ENCODE data around the gene ATAT1. TPM values are rescaled to one million over a fixed set of nuclear protein-coding genes. Genes with fewer than 3 reads are reported as not detected.

ATAT1 gene
- total RNA-seq, 1 donor from 2014 or later: 2.1 TPM

DNA sequence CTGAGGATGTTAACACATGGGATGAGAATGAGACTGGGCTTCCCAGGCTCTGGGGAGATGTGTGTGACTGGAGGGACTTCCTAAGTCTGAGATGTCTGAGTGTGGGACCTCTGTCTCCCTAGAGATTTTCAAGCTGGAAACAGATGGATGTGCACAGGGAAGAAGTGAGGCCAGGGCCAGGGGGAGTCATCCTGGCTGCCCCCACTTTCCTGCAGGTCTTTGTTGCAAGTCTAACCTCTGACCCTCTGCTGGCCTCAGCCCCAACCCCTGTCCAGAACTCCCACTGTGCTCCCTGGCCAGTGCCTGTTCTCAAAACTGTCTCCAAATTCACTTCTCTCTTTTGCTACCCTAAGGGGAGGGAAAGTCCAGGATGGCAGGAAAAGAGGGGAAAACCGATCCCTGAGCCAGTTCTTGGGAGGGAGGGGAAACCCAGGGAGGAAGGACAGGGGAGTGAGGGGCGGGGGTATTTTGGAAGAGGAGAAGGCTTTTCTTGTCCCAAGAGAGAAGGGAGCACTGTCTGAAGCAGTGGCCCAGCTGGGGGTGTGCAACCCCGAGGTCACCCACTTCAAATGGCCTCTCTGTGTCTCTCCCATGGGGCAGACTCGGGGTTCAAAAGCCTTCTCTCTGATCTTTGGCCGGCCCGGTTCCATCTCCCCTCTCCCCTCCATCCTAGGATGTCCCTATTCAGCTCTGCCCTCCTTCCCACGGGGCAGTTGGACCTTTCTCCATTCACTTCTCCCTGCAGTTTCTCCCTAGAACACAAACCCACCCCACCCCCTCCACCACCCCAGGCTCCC, 56.7 kb downstream of the ATAT1 start:
- peak overlapping the region; percentile 62 to 79 (median 70) for H3K4me3 ChIP-seq (ENCODE audit: low read length in 3 of 3)
- H3K27ac ChIP-seq (ENCODE audit: low read depth, low read length): peak overlapping the region; percentile 99
- peak overlapping the region; percentile 63 to 74 (median 69) for H3K9ac ChIP-seq (ENCODE audit: low read depth in 1 of 3, low read length in 3 of 3)
- H3K9me3 ChIP-seq (ENCODE audit: control insufficient read depth in 3 of 3, low read length in 3 of 3): no peaks in the 10 kb centered on the region
- H3K36me3 ChIP-seq (ENCODE audit: control insufficient read depth in 3 of 3, insufficient read depth in 3 of 3, low read length in 3 of 3): peaks cover 0 to 5% (median 3%) of the 10 kb centered on the region in 3 donors
- peaks cover 44 to 72% (median 44%) of the 10 kb centered on the region in 3 donors for H3K4me1 ChIP-seq (ENCODE audit: control insufficient read depth in 3 of 3, insufficient read depth in 3 of 3, low read length in 3 of 3)
- H3K27me3 ChIP-seq (ENCODE audit: control insufficient read depth in 3 of 3, insufficient read depth in 3 of 3, low read length in 3 of 3): no peaks in the 10 kb centered on the region

DNA sequence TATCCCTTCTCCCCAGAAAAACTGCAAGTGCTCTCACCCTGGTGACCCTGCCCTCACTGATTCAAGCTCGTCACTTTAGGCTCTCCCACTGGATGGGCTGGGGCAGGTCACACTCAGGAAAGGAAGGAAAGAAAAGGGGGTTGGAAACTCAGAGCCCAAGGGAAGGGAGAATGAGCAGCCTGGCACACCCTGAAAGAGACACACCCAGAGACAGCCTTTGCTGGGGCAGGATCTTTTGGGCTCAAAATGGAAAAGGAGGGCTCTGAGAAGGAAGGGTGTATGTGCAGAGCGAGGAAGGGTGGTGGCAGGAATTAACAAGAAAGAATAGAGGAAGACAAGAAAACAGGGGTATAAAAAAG, 57.3 kb downstream of the ATAT1 start:
- H3K36me3 ChIP-seq (ENCODE audit: control insufficient read depth in 3 of 3, insufficient read depth in 3 of 3, low read length in 3 of 3): peaks cover 0 to 5% (median 3%) of the 10 kb centered on the region in 3 donors
- no peaks in the 10 kb centered on the region for H3K27me3 ChIP-seq (ENCODE audit: control insufficient read depth in 3 of 3, insufficient read depth in 3 of 3, low read length in 3 of 3)
- H3K9ac ChIP-seq (ENCODE audit: low read depth in 1 of 3, low read length in 3 of 3): peak overlapping the region; percentile 44 to 72 (median 63)
- H3K4me3 ChIP-seq (ENCODE audit: low read length in 3 of 3): peak overlapping the region; percentile 62 to 79 (median 70)
- peak overlapping the region; percentile 99 for H3K27ac ChIP-seq (ENCODE audit: low read depth, low read length)
- peaks cover 50 to 75% (median 50%) of the 10 kb centered on the region in 3 donors for H3K4me1 ChIP-seq (ENCODE audit: control insufficient read depth in 3 of 3, insufficient read depth in 3 of 3, low read length in 3 of 3)
- H3K9me3 ChIP-seq (ENCODE audit: control insufficient read depth in 3 of 3, low read length in 3 of 3): no peaks in the 10 kb centered on the region

DNA sequence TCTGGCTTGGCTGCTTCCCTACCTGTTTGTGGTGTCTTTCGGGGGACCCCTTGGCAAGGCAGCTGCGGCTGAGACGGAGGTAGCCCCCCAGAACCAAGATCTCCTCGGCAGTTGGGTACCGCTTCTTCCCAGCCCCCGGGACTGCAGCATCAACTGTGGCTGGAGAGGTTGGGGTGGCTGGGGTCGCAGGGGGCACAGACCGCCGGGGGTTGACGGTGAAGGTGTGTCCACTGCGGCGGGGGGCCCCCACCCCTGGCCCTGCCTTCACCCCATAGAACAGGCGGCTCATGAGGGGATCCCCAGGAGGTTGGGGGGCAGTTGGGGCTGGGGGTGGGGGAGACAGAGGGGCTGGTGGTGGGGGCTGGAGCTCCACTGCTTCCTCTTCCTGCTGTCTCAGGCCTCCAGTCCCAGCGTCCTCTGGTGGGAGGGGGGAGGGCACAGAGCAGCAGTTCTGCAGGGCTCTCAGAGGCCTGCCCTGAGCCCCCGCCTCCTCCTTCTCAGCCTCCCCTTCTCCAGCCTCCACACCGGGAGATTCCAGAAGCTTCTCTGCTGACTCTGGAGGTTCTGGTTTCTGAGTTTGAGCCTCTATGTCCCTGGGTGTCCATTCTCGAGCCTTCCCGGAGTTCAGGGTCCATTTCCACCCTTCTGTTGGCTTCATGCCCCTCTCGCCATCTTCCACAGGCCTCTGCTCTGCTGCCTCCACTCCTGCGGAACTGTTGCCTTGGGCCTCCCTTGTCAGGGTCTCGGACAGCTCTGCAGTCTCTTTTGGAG, 57.9 kb downstream of the ATAT1 start:
- Histone ChIP-seq H3K9ac (ENCODE audit: low read depth in 1 of 3, low read length in 3 of 3) (peak overlapping the region; percentile 81 to 94 (median 92)), H3K4me3 (ENCODE audit: low read length in 3 of 3) (peak overlapping the region; percentile 89 to 92 (median 91)), H3K27ac (ENCODE audit: low read depth, low read length) (peak overlapping the region; percentile 99), H3K9me3 (ENCODE audit: control insufficient read depth in 3 of 3, low read length in 3 of 3) (no peaks in the 10 kb centered on the region), H3K27me3 (ENCODE audit: control insufficient read depth in 3 of 3, insufficient read depth in 3 of 3, low read length in 3 of 3) (no peaks in the 10 kb centered on the region), H3K4me1 (ENCODE audit: control insufficient read depth in 3 of 3, insufficient read depth in 3 of 3, low read length in 3 of 3) (peaks cover 53 to 77% (median 53%) of the 10 kb centered on the region in 3 donors), H3K36me3 (ENCODE audit: control insufficient read depth in 3 of 3, insufficient read depth in 3 of 3, low read length in 3 of 3) (peaks cover 0 to 5% (median 3%) of the 10 kb centered on the region in 3 donors)

DNA sequence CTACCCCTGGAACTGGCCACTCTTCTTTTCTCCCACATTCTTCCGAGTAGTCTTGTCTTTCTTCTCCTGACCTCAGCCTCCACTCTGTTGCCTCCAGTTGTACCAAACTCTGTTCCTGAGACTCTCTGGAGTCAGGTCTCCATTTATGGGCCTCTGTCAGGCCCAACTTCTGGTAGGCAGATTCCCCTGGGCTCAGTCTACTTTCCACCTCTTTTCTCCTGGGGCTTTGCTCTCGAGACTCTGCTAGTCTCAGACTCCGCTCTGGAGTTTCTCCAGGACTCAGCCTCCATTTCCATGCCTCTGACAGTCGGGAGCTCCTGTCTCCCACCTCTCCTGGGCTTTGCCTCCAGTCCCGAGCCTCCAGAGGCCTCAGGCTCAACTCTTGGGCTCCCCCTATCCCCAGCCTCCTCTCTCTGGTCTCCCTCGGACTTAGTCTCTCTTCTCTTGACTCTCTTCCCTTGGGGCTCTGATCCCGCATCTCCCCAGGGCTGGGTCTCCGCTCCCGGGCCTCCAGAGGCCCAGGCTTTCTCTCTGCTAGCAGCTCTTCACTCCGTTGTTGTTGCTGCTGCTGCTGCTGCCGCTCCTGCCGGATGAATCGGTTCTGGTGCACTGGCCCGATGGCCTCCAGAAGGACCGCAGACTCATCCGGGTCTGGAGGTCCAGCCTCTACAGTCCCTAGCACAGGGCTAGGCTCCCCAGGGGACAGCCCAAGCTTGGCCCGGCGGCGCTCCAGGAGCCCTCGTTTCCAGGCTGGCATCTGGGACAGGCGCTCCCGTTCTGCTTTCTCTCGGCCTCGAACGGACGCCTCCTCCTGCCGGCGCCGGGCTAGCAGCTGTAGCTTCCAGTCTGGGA, 58.7 kb downstream of the ATAT1 start:
- peaks cover 53 to 77% (median 54%) of the 10 kb centered on the region in 3 donors for H3K4me1 ChIP-seq (ENCODE audit: control insufficient read depth in 3 of 3, insufficient read depth in 3 of 3, low read length in 3 of 3)
- H3K4me3 ChIP-seq (ENCODE audit: low read length in 3 of 3): peak overlapping the region; percentile 89 to 92 (median 91)
- H3K27me3 ChIP-seq (ENCODE audit: control insufficient read depth in 3 of 3, insufficient read depth in 3 of 3, low read length in 3 of 3): no peaks in the 10 kb centered on the region
- peaks cover 0 to 3% (median 0%) of the 10 kb centered on the region in 3 donors for H3K36me3 ChIP-seq (ENCODE audit: control insufficient read depth in 3 of 3, insufficient read depth in 3 of 3, low read length in 3 of 3)
- peak overlapping the region; percentile 99 for H3K27ac ChIP-seq (ENCODE audit: low read depth, low read length)
- peak overlapping the region; percentile 81 to 94 (median 92) for H3K9ac ChIP-seq (ENCODE audit: low read depth in 1 of 3, low read length in 3 of 3)
- H3K9me3 ChIP-seq (ENCODE audit: control insufficient read depth in 3 of 3, low read length in 3 of 3): no peaks in the 10 kb centered on the region

DNA sequence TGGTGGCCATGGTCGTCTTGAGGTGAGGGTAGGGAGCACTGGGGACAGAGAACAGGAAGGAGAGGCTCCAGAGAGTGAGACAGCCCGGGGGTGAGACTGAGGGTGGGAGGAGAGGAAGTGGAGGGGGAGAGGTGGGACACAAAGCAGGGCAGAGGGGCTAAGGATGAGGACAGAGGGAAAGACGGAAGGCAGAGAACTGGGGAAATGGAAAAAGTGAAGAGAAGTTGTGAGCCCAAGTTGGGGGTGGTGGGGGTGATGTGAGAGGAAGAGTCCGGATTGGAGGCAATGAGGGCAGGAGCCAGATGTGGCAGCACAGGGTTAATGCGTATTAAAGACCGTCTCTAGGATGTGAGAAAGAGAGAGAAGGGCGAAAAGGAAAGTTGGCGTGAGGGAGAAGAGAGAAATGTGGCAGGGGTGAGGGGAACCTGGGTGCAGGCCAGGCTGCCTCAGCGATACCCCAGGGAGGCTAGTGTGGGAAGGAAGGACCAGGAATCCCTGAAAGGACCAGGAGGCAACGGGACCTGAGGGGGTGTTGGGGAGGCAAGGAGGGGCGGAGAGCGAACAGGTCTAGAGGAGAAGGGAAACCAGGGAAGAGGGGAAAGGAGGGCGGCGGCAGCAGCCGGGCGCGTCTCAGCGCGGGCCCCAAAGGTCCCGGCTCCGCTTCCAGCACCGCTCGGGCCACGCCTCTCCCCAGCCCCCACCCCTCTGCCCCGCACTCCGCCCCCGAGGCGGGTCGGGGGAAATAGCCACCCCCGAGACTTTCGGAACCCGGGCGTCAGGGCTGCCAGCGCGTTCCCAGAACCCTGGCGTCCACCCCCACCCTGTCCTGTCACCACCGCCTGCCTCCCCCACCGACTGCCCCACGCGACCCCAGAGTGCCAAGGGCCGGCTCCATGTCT, 59.6 kb downstream of the ATAT1 start, which contains the start of gene PPP1R18:
PPP1R18 (minus strand) TSS at position 637 of the 899 bp plus-strand sequence; CDS start at position 10, 627 bp downstream.
- Histone ChIP-seq H3K27me3 (ENCODE audit: control insufficient read depth in 3 of 3, insufficient read depth in 3 of 3, low read length in 3 of 3) (no peaks in the 10 kb centered on the region), H3K9ac (ENCODE audit: low read depth in 1 of 3, low read length in 3 of 3) (peak within 1 kb of the TSS; percentile 92 to 94 (median 94)), H3K4me1 (ENCODE audit: control insufficient read depth in 3 of 3, insufficient read depth in 3 of 3, low read length in 3 of 3) (peaks cover 55 to 75% (median 58%) of the 10 kb centered on the region in 3 donors), H3K27ac (ENCODE audit: low read depth, low read length) (peak within 1 kb of the TSS; percentile 99), H3K9me3 (ENCODE audit: control insufficient read depth in 3 of 3, low read length in 3 of 3) (no peaks in the 10 kb centered on the region), H3K4me3 (ENCODE audit: low read length in 3 of 3) (peak within 1 kb of the TSS; percentile 89 to 92 (median 91)), H3K36me3 (ENCODE audit: control insufficient read depth in 3 of 3, insufficient read depth in 3 of 3, low read length in 3 of 3) (peaks cover 0 to 2% (median 0%) of the 10 kb centered on the region in 3 donors)

DNA sequence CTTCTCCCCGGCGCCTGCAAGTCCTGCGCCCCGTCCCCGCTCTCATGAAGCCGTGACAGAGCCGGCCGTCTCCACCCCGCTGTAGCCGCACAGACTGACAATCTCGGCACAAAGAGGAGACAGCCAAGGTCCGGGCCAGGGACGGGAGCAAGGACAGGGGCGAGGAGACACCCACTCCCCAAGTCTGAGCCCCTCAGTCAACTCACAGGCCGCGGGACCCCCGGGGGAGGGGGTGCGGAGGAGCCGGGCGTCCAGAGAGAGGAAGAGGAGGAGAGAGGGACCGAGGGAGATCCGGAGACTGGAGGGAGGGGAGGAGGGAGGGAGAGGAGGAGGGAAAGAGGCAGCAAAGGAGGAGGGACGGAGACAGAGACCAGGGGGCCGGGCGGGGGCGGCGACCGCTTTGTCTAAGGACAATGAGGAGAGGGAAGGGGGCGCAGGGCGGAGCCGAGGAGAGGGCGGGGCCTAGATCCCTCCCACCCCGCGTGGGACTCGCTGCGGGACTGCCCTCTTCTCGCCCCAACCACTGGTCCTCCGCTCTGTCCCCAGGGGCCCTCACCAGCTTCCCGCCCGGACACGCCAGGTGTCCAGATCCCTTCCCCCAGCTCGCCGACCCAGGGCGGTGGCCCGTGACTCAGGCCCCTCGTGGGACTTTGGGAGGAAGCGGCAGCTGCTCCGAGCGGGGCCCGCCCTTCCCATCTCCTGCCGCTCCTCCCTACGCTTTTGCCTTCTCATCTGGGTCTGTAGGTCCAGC, 60.4 kb downstream of the ATAT1 start:
- peak overlapping the region; percentile 80 to 92 (median 85) for H3K4me3 ChIP-seq (ENCODE audit: low read length in 3 of 3)
- peak overlapping the region; percentile 92 to 94 (median 94) for H3K9ac ChIP-seq (ENCODE audit: low read depth in 1 of 3, low read length in 3 of 3)
- H3K4me1 ChIP-seq (ENCODE audit: control insufficient read depth in 3 of 3, insufficient read depth in 3 of 3, low read length in 3 of 3): peaks cover 50 to 71% (median 62%) of the 10 kb centered on the region in 3 donors
- peak overlapping the region; percentile 99 for H3K27ac ChIP-seq (ENCODE audit: low read depth, low read length)
- H3K36me3 ChIP-seq (ENCODE audit: control insufficient read depth in 3 of 3, insufficient read depth in 3 of 3, low read length in 3 of 3): peaks cover 0 to 2% (median 0%) of the 10 kb centered on the region in 3 donors
- H3K27me3 ChIP-seq (ENCODE audit: control insufficient read depth in 3 of 3, insufficient read depth in 3 of 3, low read length in 3 of 3): no peaks in the 10 kb centered on the region
- no peaks in the 10 kb centered on the region for H3K9me3 ChIP-seq (ENCODE audit: control insufficient read depth in 3 of 3, low read length in 3 of 3)

DNA sequence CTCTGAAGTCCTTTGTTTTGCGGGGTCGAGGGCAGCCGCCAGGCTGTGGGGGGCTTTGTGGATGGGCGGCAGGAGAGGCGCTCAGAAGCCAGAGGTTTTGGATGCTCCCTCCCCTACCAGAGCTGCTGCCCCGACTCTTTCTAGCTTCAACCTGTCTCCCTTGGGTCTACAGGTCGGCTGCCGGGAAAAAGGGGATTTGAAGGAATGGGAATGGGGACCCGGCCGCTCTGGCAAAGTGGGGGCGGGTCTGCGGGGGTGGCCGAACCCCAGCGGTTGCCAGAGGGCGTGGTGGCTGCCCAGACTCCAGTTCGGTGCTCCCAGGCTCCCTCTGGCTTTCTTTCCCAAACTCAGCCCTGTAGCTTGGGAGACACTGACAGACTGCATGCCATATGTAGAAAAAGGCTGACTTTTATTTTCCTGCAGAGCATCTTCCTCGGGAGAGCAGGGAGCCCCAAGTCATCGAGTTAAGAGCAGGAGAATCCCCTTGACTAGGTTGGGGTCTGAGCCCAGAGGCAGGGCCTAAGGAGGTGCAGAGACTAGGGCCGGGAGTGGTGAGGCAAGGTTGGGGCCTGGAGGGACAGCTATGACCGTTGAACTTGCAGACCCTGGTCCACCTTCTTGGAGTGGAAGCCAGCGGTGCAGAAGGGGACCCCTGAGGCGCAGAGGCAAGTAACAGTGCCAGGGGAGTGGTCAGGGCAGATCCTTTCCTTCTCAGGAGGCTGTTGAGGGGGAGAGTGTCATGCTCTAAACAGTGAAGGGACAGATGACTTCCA, 61.2 kb downstream of the ATAT1 start:
- Histone ChIP-seq H3K27me3 (ENCODE audit: control insufficient read depth in 3 of 3, insufficient read depth in 3 of 3, low read length in 3 of 3) (no peaks in the 10 kb centered on the region), H3K4me1 (ENCODE audit: control insufficient read depth in 3 of 3, insufficient read depth in 3 of 3, low read length in 3 of 3) (peaks cover 46 to 63% (median 59%) of the 10 kb centered on the region in 3 donors), H3K36me3 (ENCODE audit: control insufficient read depth in 3 of 3, insufficient read depth in 3 of 3, low read length in 3 of 3) (peaks cover 0 to 2% (median 0%) of the 10 kb centered on the region in 3 donors), H3K4me3 (ENCODE audit: low read length in 3 of 3) (peak overlapping the region; percentile 80 to 92 (median 85)), H3K9me3 (ENCODE audit: control insufficient read depth in 3 of 3, low read length in 3 of 3) (no peaks in the 10 kb centered on the region), H3K9ac (ENCODE audit: low read depth in 1 of 3, low read length in 3 of 3) (peak overlapping the region; percentile 92 to 94 (median 94)), H3K27ac (ENCODE audit: low read depth, low read length) (peak overlapping the region; percentile 99)

DNA sequence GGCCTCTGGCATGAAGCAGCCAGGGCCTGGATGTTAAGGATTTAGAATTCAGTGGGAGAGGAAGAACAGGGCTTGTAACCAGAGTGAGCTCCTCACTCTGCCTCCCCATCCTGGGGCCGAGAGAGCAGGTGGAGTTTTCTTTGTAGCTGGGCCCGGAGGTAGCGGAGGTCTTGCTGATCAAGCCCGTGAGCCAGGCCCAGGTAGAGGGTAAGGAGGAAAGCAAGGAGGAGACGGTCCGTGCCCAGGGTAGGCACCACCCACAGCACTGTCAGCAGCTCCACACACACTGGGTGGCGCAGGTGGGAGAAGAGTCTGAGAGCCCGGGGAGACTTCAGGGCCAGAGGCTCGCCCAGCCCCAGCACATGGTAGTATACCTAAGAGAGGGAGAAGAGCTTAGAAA, 61.9 kb downstream of the ATAT1 start:
- Histone ChIP-seq H3K27ac (ENCODE audit: low read depth, low read length) (peak overlapping the region; percentile 99), H3K9me3 (ENCODE audit: control insufficient read depth in 3 of 3, low read length in 3 of 3) (no peaks in the 10 kb centered on the region), H3K27me3 (ENCODE audit: control insufficient read depth in 3 of 3, insufficient read depth in 3 of 3, low read length in 3 of 3) (no peaks in the 10 kb centered on the region), H3K4me3 (ENCODE audit: low read length in 3 of 3) (peak overlapping the region; percentile 80 to 92 (median 85)), H3K4me1 (ENCODE audit: control insufficient read depth in 3 of 3, insufficient read depth in 3 of 3, low read length in 3 of 3) (peaks cover 43 to 56% (median 52%) of the 10 kb centered on the region in 3 donors), H3K9ac (ENCODE audit: low read depth in 1 of 3, low read length in 3 of 3) (peak overlapping the region in 2 of 3 donors; percentile 92 to 94), H3K36me3 (ENCODE audit: control insufficient read depth in 3 of 3, insufficient read depth in 3 of 3, low read length in 3 of 3) (peaks cover 0 to 2% (median 0%) of the 10 kb centered on the region in 3 donors)

Measured in skeletal muscle tissue (tissue), 4 donors.